Gastrocnemius medialis (tissue), 4 donors: ENCODE data around the gene CEP112.

ENCODE experiments used
- POLR2A ChIP-seq, 2 donors: fragments of 450-650 bp; IDR thresholded peaks; one replicate each; pipeline ENCODE4 v1.6.1; 2017; ENCODE audit warnings: antibody characterized with exemption in 2 of 2, mild to moderate bottlenecking in 2 of 2, moderate library complexity in 2 of 2
- TF ChIP-seq, protein P1 (sequence below), 5 experiments: fragments of 450-650 bp in 3 of 5; fragments of 200-600 bp in 2 of 5; sonication (generic) in 2 of 5; IDR thresholded peaks in 4 of 5; conservative IDR thresholded peaks in 1 of 5; 1 replicate in 4 of 5; 2 replicates in 1 of 5; pipeline ENCODE4 v1.5.1; 2016 to 2019; ENCODE audit warnings: antibody characterized with exemption in 5 of 5, mild to moderate bottlenecking in 3 of 5, moderate library complexity in 3 of 5

DNA sequence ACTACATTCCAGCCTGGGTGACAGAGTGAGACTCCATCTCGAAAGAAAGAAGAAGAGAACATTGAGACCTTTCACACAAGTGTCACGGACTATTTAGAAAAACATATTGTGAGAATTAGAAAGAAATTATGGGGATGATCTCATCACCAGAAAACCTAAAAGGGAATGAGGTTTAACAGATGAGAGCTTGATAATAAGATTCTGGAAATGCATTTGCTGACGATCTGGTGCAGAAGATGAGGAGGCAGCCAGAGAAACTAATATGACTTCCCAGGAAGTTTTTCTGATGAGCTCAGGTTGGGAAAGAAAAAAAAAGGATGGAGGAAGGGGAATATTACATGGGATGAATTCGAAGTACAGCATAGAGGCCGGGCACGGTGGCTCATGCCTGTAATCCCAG, 48.1 kb upstream of the CEP112 start:
- no peak for TF ChIP-seq POLR2A (IDR thresholded peaks at IDR 0.05)
- TF ChIP-seq, protein P1, sequence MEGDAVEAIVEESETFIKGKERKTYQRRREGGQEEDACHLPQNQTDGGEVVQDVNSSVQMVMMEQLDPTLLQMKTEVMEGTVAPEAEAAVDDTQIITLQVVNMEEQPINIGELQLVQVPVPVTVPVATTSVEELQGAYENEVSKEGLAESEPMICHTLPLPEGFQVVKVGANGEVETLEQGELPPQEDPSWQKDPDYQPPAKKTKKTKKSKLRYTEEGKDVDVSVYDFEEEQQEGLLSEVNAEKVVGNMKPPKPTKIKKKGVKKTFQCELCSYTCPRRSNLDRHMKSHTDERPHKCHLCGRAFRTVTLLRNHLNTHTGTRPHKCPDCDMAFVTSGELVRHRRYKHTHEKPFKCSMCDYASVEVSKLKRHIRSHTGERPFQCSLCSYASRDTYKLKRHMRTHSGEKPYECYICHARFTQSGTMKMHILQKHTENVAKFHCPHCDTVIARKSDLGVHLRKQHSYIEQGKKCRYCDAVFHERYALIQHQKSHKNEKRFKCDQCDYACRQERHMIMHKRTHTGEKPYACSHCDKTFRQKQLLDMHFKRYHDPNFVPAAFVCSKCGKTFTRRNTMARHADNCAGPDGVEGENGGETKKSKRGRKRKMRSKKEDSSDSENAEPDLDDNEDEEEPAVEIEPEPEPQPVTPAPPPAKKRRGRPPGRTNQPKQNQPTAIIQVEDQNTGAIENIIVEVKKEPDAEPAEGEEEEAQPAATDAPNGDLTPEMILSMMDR (IDR thresholded peaks at IDR 0.05 in 4 of 5, conservative IDR thresholded peaks at IDR 0.05 in 1 of 5) = no peak
